ENCODE results near the gene ATXN1.

Gene ATXN1

GRCh38 chr6:16721977-16722376 is 39.3 kb downstream of the ATXN1 start:
- CTCF ChIA-PET: interaction anchor here (1.0 to 2.2 kb wide), 2 partner anchors 9 to 41 kb away, joined by 4 to 10 read pairs; no protein-coding TSS in a partner anchor

GRCh38 chr6:16720861-16721260 is 40.4 kb downstream of the ATXN1 start:
- no peak for DNase-seq (ENCODE audit: extremely low spot score)
- POLR2A ChIA-PET: no interaction called here
- TF ChIP-seq SUZ12 (IDR thresholded peaks at IDR 0.05) (no peak), L3MBTL2 (conservative IDR thresholded peaks at IDR 0.05) (no peak), NFRKB (IDR thresholded peaks at IDR 0.05) (no peak), LEF1 (IDR thresholded peaks at IDR 0.05; ENCODE audit: borderline replicate concordance) (no peak)
- CTCF ChIA-PET: interaction anchor here (0.6 kb wide), 1 partner anchor 210 kb away, joined by 7 read pairs; no protein-coding TSS in a partner anchor

More at GRCh38 chr6:16721977-16722376, 39.3 kb downstream of the ATXN1 start:
- POLR2A ChIA-PET: interaction anchor here (0.8 kb wide), 1 partner anchor 40 kb away, joined by 3 read pairs; no protein-coding TSS in a partner anchor
- no peak for TF ChIP-seq FOXM1 (IDR thresholded peaks at IDR 0.05; ENCODE audit: borderline replicate concordance)
- TF ChIP-seq ARNT (IDR thresholded peaks at IDR 0.05): peak; percentile 92
- TF ChIP-seq CTBP1 (IDR thresholded peaks at IDR 0.05; ENCODE audit: borderline replicate concordance): peak; percentile 9; the same call in 1 of the 2 replicates
- peak; percentile 45 for DNase-seq (ENCODE audit: extremely low spot score)

GRCh38 chr6:16719488-16719887 is 41.8 kb downstream of the ATXN1 start:
- ChIA-PET CTCF (no interaction called here), POLR2A (no interaction called here)
- TF ChIP-seq NFRKB (IDR thresholded peaks at IDR 0.05): no peak
- no peak for TF ChIP-seq HDGF (IDR thresholded peaks at IDR 0.05; ENCODE audit: borderline replicate concordance)
- TF ChIP-seq SUZ12 (IDR thresholded peaks at IDR 0.05): no peak
- no peak for TF ChIP-seq TARDBP (IDR thresholded peaks at IDR 0.05)
- no peak for TF ChIP-seq ZNF384 (IDR thresholded peaks at IDR 0.05)
- no peak for TF ChIP-seq FOXA1 (IDR thresholded peaks at IDR 0.05)
- no peak for TF ChIP-seq ARNT (IDR thresholded peaks at IDR 0.05)
- DNase-seq (ENCODE audit: extremely low spot score): no peak

GRCh38 chr6:16718356-16718755 is 42.9 kb downstream of the ATXN1 start:
- ChIA-PET CTCF (interaction anchor here (0.6 kb wide), 1 partner anchor 9 kb away, joined by 6 read pairs; no protein-coding TSS in a partner anchor), POLR2A (no interaction called here)
- no peak for DNase-seq (ENCODE audit: extremely low spot score)
- TF ChIP-seq FOXM1 (IDR thresholded peaks at IDR 0.05; ENCODE audit: borderline replicate concordance): no peak
- TF ChIP-seq LEF1 (IDR thresholded peaks at IDR 0.05; ENCODE audit: borderline replicate concordance): no peak

DNA sequence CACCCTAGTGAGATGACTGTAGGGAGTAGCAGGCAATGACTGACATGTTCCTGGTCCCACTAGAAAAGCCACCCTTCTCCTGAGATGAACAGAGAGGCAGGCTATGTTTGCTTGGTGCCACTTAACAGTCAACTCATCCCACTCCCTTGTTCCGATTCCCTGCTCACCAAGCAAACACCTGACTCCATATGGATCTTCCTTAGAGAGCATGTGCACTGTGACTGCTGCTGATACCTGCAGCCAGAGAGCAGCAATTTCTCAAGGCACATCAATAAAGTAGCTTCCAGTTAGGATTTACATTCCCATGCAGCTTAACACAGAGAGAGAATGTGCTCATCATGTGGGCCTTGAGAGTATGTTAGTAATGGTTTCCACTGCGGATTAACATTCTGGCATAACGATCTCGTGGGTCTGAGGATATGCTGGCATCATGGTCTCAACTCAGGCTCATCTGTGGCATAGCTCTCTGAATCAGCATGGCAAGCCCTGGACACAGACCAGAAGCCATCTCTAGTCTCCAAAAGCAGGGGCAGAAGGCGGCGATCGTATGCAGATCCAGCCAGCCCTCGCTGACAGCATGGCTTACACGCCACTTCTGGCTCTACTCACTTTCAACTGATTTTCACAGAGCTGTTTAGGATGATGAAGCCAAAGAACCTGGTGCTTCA is 43.9 kb downstream of the ATXN1 start:
- CTCF ChIA-PET: no interaction called here
- TF ChIP-seq ZNF384 (IDR thresholded peaks at IDR 0.05) (no peak), FOXA1 (IDR thresholded peaks at IDR 0.05) (no peak), HDGF (IDR thresholded peaks at IDR 0.05; ENCODE audit: borderline replicate concordance) (no peak), LEF1 (IDR thresholded peaks at IDR 0.05; ENCODE audit: borderline replicate concordance) (no peak), FOXK2 (IDR thresholded peaks at IDR 0.05) (no peak), BHLHE40 (IDR thresholded peaks at IDR 0.05; ENCODE audit: borderline replicate concordance) (no peak), SP1 (IDR thresholded peaks at IDR 0.05) (no peak), TARDBP (IDR thresholded peaks at IDR 0.05) (no peak), FOXM1 (IDR thresholded peaks at IDR 0.05; ENCODE audit: borderline replicate concordance) (no peak), PKNOX1 (IDR thresholded peaks at IDR 0.05) (no peak), SUZ12 (IDR thresholded peaks at IDR 0.05) (no peak), CTBP1 (IDR thresholded peaks at IDR 0.05; ENCODE audit: borderline replicate concordance) (no peak), L3MBTL2 (conservative IDR thresholded peaks at IDR 0.05) (no peak), NFRKB (IDR thresholded peaks at IDR 0.05) (no peak), ARNT (IDR thresholded peaks at IDR 0.05) (no peak), ELF4 (IDR thresholded peaks at IDR 0.05) (no peak)
- no peak for DNase-seq (ENCODE audit: extremely low spot score)
- POLR2A ChIA-PET: no interaction called here

DNA sequence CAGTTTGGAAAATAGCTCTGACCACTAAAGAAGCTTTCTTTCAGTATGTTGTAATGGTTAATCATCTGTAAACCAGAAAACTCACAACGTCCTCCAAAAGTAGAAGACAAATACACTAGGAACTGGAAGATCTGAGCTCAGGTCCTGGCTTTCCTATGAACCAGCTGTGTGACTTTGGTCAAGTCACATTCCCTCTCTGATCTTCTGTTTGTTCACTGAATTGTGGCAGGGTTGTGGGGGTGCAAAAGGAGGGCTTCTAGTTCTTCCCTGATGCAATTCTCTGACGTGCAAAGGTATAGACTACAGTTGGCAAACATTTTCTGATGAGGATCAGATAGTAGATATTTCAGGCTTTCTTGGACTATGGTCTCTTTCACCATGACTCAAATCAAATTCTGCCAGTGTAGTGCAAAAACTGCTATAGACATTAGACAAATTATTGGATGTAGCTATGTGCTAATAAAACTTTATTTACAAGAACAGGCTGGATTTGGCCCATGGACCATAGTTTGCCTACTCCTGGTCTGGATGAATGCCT is 44.9 kb downstream of the ATXN1 start:
- POLR2A ChIA-PET: no interaction called here
- TF ChIP-seq NFRKB (IDR thresholded peaks at IDR 0.05): no peak
- no peak for TF ChIP-seq ARNT (IDR thresholded peaks at IDR 0.05)
- TF ChIP-seq PKNOX1 (IDR thresholded peaks at IDR 0.05): no peak
- no peak for TF ChIP-seq FOXA1 (IDR thresholded peaks at IDR 0.05)
- no peak for TF ChIP-seq CTBP1 (IDR thresholded peaks at IDR 0.05; ENCODE audit: borderline replicate concordance)
- TF ChIP-seq FOXM1 (IDR thresholded peaks at IDR 0.05; ENCODE audit: borderline replicate concordance): no peak
- TF ChIP-seq ELF4 (IDR thresholded peaks at IDR 0.05): no peak
- no peak for TF ChIP-seq SP1 (IDR thresholded peaks at IDR 0.05)
- no peak for TF ChIP-seq BHLHE40 (IDR thresholded peaks at IDR 0.05; ENCODE audit: borderline replicate concordance)
- no peak for TF ChIP-seq HDGF (IDR thresholded peaks at IDR 0.05; ENCODE audit: borderline replicate concordance)
- TF ChIP-seq TARDBP (IDR thresholded peaks at IDR 0.05): no peak
- TF ChIP-seq L3MBTL2 (conservative IDR thresholded peaks at IDR 0.05): no peak
- TF ChIP-seq ZNF384 (IDR thresholded peaks at IDR 0.05): no peak
- no peak for TF ChIP-seq FOXK2 (IDR thresholded peaks at IDR 0.05)
- no peak for TF ChIP-seq LEF1 (IDR thresholded peaks at IDR 0.05; ENCODE audit: borderline replicate concordance)
- TF ChIP-seq SUZ12 (IDR thresholded peaks at IDR 0.05): no peak
- CTCF ChIA-PET: interaction anchor here (1.3 kb wide), 1 partner anchor 47 kb away, joined by 4 read pairs; no protein-coding TSS in a partner anchor
- no peak for DNase-seq (ENCODE audit: extremely low spot score)

GRCh38 chr6:16713597-16713996 is 47.7 kb downstream of the ATXN1 start:
- POLR2A ChIA-PET: interaction anchor here (1.2 kb wide), 1 partner anchor 40 kb away, joined by 3 read pairs; no protein-coding TSS in a partner anchor
- TF ChIP-seq L3MBTL2 (conservative IDR thresholded peaks at IDR 0.05) (no peak), FOXK2 (IDR thresholded peaks at IDR 0.05) (no peak), ARNT (IDR thresholded peaks at IDR 0.05) (no peak), FOXA1 (IDR thresholded peaks at IDR 0.05) (no peak), HDGF (IDR thresholded peaks at IDR 0.05; ENCODE audit: borderline replicate concordance) (no peak), NFRKB (IDR thresholded peaks at IDR 0.05) (no peak), BHLHE40 (IDR thresholded peaks at IDR 0.05; ENCODE audit: borderline replicate concordance) (no peak), ZNF384 (IDR thresholded peaks at IDR 0.05) (no peak), TARDBP (IDR thresholded peaks at IDR 0.05) (no peak), CTBP1 (IDR thresholded peaks at IDR 0.05; ENCODE audit: borderline replicate concordance) (no peak), SUZ12 (IDR thresholded peaks at IDR 0.05) (no peak), LEF1 (IDR thresholded peaks at IDR 0.05; ENCODE audit: borderline replicate concordance) (no peak), PKNOX1 (IDR thresholded peaks at IDR 0.05) (no peak), SP1 (IDR thresholded peaks at IDR 0.05) (no peak), FOXM1 (IDR thresholded peaks at IDR 0.05; ENCODE audit: borderline replicate concordance) (no peak), ELF4 (IDR thresholded peaks at IDR 0.05) (no peak)
- CTCF ChIA-PET: interaction anchor here (0.5 to 2.7 kb wide), 7 partner anchors 9 to 96 kb away, joined by 3 to 10 read pairs (median 5); no protein-coding TSS in a partner anchor
- DNase-seq (ENCODE audit: extremely low spot score): no peak

Data from HEK293T (cell line).